NCI-H345 (cell line): ENCODE results near the gene NOL4L.

Experiments
- DNase-seq: peaks from one replicate; lab custom pipeline; 2025; lab: John Stamatoyannopoulos, UW

NOL4L gene

GRCh38 chr20:32483351-32484224 lies 101.5 kb downstream of the NOL4L start:
- peak; percentile 93 for DNase-seq

DNA sequence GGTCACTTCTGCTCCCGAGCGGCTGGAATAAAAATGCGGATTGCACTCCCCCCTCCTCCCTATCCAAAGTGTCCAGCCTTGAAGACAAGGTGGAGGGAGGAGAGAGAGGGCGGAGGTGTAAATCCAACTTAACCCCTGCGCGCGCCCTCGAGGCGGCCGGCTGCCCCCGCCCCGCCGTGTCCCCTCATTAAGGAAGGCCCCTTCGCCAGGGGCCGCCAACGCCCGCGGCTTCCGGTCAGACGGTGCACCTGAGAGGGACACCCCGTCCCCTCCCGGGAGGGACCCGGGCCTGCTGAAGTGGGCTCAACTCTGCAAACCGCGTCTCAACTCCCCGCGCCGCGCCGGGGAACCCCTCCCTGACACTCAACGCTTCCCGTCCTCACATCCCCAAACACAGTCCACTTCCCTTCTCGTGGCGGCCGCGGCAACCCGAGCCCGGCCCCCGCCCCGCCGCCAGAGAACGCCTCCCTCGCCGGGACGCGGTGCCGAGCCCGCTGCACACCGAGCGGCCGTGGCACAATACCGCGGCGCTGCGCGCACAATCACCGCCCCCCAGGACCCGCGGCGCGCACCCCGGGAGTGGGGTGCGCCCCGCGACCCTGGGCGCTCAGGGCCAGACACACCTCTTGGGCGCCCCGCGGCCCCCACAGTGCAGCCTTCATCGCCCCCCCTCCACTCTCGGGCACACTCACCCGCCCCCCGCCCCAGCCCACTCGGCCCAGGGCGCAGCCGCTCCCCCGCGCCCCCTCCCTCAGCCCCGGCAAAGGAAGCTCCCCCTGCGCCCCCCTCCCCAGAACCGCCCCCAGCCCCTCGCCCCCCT lies 102.5 kb downstream of the NOL4L start:
- no peak for DNase-seq

GRCh38 chr20:32482143-32482441 lies 103.0 kb downstream of the NOL4L start:
- no peak for DNase-seq

DNA sequence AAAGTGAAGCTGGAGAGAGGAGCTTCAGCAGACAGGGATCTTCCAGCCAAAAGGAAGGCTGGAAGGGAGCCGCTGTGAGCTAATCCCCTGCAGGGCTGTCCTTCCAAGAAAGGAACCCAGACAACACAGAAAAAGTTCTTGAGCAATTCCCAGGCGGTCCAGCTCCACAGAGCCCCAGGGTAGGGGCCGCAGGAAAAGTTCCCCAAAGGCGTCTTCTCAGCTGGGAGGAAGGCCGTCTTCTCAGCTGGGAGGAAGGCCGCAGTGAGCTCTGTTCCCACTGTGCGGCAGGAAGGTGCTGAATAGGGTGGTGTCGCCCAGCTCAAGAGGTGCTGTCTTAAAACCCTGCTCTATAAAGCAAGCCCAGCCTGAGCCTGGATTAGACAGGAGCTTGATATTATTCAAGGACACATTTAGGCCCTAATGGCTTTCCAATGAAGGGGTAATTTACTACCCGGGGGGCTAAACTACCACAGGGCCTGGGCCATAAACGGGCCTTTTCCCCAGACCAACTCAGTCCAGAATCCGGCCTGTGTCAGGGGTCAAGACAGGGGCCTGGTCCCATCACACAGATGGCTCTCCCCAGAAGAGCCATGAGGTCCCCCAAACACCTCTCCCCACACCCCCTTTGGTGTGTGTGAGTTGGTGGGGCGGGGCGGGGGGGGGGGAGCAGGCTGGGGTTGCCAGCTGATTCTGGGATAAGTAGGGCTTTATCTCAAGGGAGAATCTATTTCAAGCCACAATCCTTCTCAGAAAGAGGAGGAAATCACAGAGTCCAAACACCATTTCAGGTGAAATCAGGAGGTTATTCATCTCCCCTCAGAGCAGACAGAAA lies 103.6 kb downstream of the NOL4L start:
- DNase-seq, result no peak

- DNase-seq, result no peak
Measured at GRCh38 chr20:32480371-32481241, 104.5 kb downstream of the NOL4L start.

DNA sequence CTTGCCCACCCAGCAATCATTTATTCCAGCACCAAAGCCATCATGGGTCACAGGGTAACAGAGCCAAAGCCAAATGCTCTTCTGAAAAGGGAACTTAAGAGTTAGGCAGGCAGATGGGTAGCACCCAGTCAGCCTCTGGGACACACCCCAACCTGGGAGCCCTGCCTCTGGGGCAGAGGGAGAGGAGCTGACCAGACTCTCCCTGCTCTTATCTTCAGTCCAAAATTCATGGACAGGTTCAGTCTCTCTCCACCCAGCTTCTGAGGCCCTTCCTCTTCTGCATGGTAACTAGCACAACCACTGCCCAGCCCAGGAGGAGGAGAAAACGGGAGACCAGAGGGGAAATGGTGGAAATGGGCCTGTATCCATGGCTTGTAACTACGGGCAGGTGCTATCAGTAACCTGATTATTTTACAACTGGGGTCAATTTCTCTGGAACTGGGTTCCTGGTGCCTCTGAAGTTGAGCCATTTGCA lies 105.4 kb downstream of the NOL4L start:
- no peak for DNase-seq

DNA sequence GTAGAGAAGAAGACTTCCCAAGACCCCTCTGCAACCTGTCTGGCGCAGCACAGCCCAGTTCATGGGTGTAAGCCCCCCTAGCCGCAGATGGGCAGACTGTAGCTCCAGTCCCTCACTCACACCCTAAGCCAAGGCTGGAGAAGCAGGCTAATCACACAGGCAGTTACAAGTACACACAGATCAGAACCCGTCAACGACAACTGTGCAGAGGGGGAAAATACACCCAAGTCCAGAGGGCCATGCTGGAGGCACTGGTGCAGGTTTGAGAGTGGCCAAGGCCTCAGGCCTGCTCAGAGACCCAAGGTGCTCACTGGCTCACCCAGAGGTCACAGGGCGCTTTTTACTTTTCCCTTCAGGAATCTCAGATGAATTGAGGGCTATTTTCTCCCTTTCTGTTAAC lies 106.1 kb downstream of the NOL4L start:
- no peak for DNase-seq

- DNase-seq, result no peak
Measured at GRCh38 chr20:32478576-32478975, 106.6 kb downstream of the NOL4L start.

DNA sequence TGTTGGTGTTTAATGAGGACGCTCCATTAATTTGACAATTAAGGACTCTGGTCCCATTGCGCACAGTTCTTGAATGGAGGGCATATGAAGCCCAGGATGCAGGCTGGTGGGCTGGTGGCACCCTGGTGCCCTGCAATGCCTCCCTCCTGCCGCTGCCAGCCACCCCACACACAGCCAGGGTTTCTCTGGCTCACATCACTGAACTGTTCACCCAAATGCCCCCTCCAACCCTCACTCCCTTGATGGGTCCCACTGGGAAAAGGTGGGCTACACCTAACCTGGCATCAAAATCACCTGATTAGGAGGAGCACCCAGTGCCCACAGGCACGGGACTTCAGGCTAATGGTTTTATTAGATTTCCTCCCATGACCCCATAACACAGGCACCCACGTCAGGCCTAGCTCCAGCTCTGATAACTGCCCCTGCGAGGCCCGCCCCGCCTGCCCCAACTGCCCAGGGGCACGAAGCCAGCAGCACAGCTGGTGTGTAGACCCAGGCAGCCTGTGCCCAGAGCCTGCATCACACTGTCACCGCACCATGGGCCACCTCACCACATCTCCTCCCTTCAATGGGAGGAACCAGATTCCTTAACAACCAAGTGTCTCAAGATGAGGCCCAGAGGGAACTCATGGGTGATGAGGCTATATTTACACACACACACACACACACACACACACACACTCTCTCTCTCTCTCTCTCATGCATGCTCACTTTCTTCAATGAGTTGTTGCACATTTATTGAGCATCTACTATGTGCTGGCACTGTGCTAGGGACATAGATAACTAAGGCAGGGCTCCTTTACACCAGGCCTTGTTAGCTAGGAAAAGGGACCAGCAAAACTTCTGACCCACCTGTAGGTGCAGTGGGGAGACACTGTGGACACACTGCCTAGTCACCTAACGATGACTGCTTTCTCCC lies 107.3 kb downstream of the NOL4L start:
- DNase-seq, result no peak

DNA sequence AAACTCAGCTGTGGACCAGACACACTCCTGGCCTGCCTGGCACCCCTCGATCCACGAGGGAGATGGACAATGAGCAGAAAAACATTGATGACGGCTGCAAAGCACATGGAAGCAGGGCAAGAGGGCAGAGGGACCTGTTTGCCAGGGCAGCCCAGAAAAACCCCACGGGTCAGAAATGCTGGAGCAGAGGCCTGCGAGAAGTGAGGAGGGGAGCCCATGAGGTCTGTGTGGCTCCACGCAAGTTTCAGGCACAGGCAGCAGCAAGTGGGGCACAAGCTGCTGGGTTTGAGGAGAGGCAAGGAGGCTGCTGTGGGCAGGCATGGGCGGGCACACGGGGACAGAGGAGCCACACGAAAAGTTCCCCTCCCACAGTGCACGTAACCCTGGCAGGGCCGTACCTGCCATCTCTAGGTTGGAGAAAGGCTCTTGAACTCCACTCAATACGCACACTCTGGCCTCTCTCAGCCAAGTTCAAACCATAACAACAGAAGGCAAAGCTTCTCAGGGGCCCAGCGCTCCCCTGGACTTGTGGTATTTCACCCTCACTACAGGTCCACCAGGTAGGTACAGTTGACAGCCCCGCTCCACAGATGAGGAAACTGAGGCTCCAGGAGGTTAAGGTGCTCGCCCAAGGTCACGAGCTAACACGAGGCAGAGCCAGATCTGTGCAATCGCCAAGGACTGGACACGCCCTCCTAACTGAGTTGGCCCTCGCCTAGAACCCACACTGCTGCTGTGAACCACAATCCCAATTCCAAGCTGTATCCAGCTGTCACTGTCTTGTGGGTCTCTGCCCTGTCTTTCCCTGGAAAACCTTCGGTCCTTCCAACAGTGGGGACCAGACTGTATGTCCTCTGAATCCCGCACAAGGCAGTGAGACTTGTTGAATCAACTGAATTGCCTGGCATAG lies 108.2 kb downstream of the NOL4L start:
- no peak for DNase-seq

GRCh38 chr20:32474967-32475811 lies 109.9 kb downstream of the NOL4L start:
- DNase-seq, result no peak

GRCh38 chr20:32474717-32474966 lies 110.5 kb downstream of the NOL4L start:
- DNase-seq, result no peak

DNA sequence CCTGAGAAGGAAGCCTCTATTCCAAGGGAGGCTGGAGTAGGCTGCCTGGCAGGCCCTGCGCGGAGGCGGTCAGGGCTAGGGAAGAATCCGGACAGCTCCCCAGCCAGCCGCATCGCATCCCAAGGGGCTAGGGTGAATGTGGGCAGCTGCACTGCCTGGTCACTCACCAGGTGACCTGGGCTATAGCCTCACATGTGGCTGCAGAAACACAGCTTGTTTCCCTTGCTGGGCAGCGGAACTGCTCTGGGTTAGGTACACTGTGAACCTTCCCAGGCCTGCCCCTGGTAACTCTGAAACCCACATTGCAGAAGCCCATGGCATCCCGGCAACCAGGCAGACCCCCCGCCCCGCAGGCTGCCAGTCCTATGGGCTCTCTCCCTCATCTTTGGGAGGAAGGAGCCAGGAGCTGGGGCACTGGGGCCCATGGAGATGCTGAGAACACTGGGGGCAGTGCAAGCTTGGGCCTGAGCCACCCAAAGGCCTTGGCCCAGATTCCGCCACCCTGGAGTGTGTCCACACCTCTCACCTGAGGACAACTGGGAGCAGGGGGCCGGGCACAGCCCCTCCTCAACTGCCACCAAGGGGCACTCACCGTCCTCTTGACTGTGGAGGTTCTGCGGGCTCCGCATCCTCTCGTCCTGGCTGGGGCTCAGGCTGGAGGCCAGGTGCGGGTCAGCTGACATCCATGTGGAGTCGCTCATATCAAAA lies 111.0 kb downstream of the NOL4L start:
- no peak for DNase-seq

DNA sequence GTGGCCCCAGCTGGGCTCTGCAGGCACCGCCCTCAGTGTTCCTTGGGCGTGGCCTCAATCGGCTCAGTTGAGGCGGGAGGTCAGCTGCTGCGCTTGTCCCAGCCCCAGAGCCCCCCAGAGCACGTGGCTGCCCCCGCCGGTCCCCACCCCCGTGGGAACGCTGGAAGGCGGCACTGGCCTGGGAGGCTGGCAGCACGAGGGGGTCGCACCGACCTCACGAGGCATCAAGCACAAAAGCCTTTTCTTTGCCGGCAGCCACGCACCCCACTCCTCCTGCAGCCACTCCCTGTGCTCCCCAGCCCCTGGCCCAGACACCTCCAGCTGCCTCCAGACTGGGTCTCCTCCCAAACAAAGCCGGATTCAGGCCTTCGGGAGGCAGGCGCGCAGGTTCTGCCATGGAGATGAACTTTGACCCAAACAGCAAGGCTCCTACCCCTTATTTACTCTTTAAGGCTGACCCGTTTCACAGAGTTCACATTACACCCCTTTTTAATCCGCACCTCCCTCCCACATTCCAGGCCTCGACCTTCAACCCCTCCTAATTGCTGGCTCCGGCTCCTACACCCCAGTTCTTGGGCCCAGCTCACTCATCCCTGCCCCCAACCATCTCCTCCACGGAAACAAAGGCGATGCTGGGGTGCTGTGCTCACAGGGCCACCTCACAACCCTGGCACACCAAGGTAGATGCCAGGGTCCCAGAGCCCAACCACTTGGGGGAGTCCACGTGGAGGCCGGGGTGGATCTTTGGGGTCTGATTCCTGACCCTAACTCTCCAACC lies 111.7 kb downstream of the NOL4L start:
- DNase-seq, result no peak

- DNase-seq, result no peak
Measured at GRCh38 chr20:32472581-32473207, 112.4 kb downstream of the NOL4L start.

- no peak for DNase-seq
Measured at GRCh38 chr20:32470940-32471339, 114.2 kb downstream of the NOL4L start.
